Tibial nerve (tissue), 4 donors: ENCODE measurements around the gene STARD13.

Source experiments
- EP300 ChIP-seq, 2 donors: sonication (generic); formaldehyde crosslinking; IDR thresholded peaks; one replicate each; pipeline ENCODE4 v1.6.1; 2017; ENCODE audit warnings: antibody characterized with exemption in 2 of 2, mild to moderate bottlenecking in 1 of 2
- POLR2A ChIP-seq, 2 donors: fragments of 450-650 bp; IDR thresholded peaks; one replicate each; pipeline ENCODE4 v1.6.1; 2017; ENCODE audit warnings: antibody characterized with exemption in 2 of 2, mild to moderate bottlenecking in 2 of 2, moderate library complexity in 2 of 2
- TF ChIP-seq, protein P1 (sequence below), 5 experiments: fragments of 200-600 bp in 3 of 5; fragments of 450-650 bp in 2 of 5; sonication (generic) in 3 of 5; IDR thresholded peaks; one replicate each; pipeline ENCODE4 v1.5.1; 2016 to 2019; ENCODE audit warnings: antibody characterized with exemption in 5 of 5, mild to moderate bottlenecking in 3 of 5, moderate library complexity in 2 of 5

- no peak for TF ChIP-seq POLR2A (IDR thresholded peaks at IDR 0.05)
- TF ChIP-seq, protein P1, sequence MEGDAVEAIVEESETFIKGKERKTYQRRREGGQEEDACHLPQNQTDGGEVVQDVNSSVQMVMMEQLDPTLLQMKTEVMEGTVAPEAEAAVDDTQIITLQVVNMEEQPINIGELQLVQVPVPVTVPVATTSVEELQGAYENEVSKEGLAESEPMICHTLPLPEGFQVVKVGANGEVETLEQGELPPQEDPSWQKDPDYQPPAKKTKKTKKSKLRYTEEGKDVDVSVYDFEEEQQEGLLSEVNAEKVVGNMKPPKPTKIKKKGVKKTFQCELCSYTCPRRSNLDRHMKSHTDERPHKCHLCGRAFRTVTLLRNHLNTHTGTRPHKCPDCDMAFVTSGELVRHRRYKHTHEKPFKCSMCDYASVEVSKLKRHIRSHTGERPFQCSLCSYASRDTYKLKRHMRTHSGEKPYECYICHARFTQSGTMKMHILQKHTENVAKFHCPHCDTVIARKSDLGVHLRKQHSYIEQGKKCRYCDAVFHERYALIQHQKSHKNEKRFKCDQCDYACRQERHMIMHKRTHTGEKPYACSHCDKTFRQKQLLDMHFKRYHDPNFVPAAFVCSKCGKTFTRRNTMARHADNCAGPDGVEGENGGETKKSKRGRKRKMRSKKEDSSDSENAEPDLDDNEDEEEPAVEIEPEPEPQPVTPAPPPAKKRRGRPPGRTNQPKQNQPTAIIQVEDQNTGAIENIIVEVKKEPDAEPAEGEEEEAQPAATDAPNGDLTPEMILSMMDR (IDR thresholded peaks at IDR 0.05), result no peak
- TF ChIP-seq EP300 (IDR thresholded peaks at IDR 0.05), result peak; percentile 29 to 60
Observed at GRCh38 chr13:33174931-33175330, 110.6 kb downstream of the STARD13 start.
